GM11168 (cell line): ENCODE measurements around the gene PRXL2B.

Experiments used
- in situ Hi-C: fragments of 300-500 bp; cut with MboI; formaldehyde crosslinking; loops from one replicate; pipeline ENCODE4 v1.12.0; 2022; ENCODE audit warnings: low sequenced_read_pairs; ENCODE audit not compliant: unreplicated experiment

Gene PRXL2B

DNA sequence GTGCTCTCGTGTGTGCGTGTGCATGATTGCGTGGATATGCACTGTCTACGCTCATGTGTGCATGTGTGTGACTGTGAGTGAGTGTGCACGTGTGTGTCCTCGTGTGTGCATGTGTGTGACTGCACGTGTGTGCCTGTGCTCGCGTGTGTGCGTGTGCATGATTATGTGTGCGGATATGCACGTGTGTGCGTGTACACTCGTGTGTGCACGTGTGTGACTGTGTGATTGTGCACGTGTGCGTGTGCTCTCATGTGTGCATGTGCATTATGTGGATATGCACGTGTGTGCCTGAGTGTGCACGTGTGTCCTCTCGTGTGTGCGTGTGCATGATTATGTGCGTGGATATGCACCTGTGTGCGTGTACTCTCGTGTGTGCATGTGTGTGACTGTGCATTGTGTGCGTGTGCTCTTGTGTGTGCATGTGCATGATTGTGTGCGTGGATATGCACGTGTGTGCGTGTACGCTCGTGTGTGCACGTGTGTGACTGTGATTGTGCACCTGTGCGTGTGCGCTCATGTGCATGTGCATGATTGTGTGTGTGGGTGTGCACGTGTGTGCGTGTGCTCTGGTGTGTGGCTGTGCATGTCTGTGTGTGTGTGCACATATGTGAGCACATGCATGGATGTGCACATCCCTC is 44.0 kb downstream of the PRXL2B start:
- in situ Hi-C loops, result no loop called here

DNA sequence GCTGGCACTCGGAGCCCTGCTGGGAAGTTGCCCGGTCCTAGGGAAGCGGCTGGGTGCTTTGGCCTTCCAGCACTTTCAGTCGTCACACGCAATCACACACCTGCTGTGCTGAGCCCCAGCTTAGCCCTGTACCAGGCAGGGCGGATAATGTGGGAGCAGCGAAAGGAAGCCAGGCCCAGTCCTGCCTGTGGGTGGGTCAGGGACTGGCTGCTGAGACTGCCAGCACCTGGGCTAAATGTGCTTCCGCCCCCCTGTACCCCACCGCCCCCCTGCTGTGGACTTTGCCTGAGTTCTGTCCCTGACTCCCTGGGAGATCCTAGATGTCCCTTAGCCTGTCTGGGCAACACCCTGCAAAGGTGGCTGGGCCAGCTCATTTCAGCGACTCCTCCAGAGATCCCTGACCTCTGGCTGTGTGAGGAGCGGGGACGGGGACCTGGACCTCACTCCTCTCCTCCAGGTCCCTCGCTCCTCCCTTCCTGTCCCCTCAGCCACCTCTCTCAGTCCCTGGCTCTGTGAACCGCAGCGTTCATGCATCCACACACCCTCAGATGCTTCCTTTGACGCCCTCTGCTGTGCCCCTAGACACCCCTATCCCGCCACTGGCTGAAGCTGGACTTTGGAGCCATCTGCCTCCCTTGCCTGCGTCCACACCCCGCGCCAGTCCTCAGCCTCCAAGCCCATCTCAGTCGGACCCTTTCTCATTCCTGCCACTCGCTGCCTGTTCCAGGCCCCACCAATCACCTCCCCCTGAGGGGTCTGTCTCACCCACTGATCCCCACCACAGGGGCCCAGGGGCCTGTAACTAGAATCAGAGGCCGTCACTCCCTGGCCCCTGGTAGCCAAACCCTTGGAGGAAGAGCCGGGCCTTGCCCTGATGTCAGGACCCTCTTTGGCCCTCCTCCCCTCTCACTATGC is 44.8 kb downstream of the PRXL2B start:
- in situ Hi-C loops, result no loop called here

DNA sequence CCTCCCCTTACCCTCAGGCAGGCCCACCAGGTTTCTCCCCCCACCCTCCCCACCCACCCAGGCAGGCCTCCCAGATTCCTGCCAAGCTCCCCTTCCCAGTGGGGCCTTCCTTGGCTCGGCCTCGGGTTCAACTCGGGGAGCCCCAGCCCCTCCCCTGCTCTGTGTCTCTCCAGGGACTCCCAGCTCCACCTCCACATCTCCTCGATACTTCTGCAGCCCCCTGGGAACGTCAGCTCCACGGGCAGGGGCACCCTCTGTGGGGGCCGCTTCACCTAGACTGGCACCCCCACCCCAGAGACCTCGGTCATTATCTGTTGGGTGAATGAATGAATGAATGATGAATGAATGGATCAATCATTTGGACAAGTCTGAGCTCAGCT is 45.5 kb downstream of the PRXL2B start:
- in situ Hi-C loops, result no loop called here

DNA sequence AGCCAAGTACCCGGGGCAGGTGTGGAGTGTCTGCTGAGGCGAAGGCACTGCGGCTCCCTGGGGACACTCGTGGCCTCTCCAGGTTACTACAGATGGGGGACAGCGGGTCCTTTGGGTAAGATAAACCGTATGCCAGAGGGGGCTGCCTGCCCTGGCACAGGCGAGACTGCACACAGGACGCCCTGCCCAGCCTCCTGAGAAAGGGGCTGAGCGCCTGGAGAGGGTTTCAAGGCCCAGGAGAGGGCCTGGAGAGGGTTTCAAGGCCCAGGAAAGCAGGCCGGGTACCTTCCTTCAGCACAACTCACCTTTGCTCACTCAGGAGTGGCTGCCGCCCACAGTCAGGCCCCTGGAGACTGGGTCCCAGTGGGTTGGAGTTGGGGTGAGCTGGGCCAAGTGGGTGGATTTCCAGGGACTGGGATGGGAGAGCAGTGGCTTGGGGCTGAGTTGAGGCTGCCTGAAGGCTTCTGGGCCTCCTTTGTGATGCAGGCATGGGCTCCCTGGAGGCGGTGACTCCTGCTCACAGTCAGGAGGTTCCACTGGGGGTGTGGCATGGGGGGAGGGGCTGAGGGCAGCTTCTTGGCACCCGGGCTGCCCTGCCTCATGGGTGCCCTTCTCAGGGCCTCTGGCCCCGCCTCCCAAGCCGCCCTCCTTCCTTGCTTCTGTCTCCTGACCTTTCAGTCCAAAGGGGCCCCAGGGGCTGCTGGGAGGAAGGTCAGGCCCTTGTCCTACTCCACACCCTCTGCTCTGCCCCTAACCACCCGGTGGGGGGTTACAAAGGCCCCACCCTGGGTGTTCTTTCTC is 46.2 kb downstream of the PRXL2B start, which contains the start of gene MMEL1:
MMEL1 (minus strand) TSS at position 456 of the 801 bp plus-strand sequence. CDS start 3,532 bp downstream, outside the sequence.
- in situ Hi-C loops, result no loop called here

DNA sequence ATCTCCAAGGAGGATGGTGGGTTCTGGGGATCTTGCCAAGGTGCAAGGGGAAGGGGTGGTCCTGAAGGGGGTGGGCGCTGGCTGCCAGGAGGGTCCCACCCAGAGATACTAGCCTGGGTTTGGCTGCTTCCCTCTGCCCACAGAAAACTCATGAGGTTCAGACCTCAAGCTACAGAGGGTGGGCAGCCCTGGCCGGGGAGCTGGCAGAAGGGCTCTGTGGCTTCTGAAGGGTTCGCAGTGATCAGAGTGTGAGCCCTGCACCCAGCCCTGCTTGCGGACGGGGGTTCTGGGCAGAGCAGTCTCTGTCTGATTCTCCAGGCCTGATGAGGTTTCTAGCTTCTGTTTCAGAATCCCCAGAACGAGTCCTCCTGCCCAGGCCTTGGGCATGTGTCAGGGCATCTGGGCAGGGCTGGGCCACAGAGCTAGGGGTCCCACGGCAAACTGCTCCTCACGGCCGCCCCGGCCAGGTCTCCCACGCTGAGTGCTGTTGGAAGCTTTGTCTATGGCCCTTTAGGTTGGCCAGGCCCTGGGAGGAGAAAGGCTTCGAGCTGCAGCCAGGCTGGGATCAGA is 46.9 kb downstream of the PRXL2B start:
- in situ Hi-C loops, result no loop called here

DNA sequence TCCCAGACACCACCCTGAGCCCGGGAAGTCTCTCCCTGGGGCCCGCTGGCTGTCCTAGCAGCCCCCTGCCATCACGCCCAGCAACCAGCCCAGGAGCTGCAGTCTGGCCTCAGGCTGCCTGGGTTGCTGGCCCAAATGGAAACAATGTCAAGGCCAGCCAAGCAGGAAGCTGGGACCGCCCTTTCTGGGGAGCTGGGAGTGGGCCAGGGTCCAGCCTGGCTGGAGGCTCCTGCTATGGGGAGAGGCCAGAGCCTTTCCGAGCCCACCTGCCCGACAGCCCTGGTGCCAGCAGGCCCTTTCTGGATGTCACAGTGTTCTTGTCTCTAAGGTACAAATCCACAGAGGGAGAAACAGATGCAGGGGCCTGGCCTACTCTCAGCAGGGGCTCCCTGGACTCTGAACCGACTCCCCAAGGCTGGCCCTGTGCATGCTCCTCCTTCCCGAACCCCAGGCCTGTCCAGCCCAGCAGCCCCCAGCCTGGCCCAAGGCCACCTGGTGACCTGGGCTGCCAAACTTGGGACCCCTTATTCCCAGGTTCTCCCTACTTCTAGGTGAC is 47.4 kb downstream of the PRXL2B start:
- in situ Hi-C loops, result no loop called here

DNA sequence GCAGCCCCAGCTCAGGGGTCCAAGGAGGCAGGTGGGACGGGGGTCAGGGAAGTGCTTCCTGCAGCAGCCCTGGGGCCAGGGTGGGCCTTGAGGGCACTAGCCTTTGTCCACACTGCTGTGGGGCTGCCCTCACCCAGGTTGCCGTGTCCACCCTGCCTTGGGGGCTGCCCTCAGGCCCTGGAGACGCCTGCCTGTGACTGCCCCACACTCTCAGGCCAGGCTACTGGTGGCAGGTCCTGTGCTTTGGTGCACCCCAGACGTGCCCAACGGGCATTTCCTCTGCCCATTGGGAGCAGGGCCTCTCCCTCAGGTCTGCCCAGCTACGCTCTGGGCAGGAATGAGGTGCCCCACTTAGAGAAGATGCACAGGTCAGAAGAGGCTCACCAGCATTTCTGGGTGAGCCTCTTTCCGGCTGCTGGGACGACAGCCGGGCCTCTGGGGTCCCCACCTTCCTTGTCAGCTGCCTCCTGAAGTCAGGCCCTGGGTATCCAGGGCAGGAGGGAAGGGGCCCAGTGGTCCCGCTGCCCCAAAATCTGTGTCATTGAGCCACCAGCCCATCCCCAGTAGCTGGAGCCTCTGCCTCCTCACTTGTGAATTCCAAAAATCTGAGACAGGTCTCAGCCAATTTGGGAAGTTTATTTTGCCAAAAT is 48.9 kb downstream of the PRXL2B start:
- in situ Hi-C loops, result no loop called here

DNA sequence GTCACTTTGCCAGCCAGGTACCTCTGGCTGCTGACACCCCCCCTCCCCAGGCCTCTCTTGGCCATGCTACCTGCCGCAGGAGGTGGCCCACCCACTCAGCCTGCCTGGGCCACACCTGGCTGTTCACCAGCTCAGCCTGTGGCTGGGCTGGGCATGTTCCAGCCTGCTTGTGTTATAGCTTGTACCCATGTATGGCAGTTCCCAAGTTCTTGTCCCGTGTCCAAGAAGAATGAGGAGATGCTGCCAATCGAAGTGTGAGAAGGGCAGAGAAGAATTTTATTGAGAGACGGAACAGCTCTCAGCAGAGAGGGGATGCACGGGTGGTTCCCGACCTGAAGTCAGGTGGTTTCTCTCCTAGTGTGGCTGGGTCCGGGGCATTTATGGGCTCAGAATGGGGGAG is 50.2 kb downstream of the PRXL2B start:
- in situ Hi-C loops, result no loop called here

DNA sequence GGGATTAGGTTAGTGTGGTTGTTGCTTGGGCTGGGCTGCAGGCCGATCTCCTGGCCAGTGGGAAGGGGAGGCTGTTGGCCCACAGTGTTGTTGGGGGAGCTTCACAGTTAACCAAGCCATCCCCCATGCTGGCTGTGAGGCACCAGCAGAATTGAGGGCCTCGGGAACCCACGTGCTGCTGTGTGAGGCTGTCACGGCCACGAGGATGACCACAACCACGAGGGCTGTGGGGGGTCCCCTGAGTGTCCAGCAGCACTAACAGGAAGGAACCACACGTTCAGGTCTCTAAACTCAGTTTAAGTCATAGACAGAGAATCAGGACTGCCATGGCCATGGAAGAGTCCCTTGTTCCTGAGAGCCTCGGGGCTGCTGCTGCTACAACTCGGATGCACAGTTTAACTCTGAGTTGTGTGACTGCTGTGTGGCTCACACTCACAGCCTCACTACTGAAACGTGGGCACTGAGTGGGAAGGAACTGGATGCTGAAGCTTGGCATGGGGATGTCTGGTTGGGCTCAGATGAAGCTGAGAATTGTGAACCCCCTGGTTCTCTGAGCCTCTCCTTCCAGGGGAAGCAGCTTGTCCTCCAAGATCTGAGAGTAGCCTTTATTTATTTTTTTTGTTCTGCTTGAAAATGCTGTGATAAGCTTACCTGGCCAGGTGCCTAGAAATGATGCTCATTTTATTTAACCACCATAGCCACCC is 51.0 kb downstream of the PRXL2B start:
- in situ Hi-C loops, result no loop called here

DNA sequence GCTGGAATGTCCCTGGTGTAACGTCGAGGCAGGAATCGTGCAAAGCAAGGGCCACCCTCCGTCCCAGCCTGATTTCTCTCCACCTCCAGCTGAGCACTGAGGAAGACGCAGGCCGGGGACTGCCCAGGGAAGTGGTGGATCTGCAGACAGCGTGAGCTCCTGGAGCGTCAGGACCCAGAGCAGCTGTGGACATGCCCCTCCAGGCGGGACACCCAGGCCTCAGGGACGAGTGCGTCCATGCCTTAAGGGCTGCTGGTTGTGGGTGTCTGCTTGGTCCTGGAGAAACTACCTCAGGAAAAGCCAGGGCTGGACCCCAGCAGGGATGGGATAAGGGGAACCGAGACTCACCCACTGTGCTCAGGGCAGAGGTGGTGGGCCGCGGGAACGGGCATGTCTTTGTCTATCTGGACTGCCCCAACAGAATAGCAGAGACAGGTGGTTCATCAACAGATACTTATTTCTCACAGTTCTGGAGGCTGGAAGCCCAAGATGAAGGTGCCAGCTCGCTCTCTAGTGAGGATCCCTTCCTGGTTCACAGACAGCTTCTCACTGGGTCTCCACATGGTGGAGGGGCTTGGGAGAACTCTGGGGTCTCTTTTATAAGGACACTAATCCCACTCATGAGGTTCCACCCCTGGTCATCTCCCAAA is 52.0 kb downstream of the PRXL2B start:
- in situ Hi-C loops, result no loop called here

DNA sequence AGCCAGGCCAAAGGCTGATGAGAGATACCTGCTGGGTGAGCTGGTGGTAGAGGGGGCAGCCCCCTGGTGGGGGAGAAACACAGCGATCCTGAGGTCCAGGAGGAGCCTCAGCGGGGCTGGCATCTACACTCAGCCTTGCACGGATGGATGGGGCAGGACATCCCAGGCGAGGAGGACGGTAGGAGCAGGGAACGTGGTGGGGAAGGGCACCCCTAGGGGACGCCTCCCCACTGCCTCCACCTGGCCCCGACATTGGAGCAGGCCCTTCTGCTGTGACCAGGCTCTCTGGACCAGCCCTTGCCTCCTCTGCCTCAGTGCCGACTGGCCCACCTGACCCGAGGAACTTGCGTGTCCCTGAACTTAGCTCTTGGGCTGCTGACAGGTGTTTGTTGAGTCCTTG is 52.6 kb downstream of the PRXL2B start:
- in situ Hi-C loops, result no loop called here

DNA sequence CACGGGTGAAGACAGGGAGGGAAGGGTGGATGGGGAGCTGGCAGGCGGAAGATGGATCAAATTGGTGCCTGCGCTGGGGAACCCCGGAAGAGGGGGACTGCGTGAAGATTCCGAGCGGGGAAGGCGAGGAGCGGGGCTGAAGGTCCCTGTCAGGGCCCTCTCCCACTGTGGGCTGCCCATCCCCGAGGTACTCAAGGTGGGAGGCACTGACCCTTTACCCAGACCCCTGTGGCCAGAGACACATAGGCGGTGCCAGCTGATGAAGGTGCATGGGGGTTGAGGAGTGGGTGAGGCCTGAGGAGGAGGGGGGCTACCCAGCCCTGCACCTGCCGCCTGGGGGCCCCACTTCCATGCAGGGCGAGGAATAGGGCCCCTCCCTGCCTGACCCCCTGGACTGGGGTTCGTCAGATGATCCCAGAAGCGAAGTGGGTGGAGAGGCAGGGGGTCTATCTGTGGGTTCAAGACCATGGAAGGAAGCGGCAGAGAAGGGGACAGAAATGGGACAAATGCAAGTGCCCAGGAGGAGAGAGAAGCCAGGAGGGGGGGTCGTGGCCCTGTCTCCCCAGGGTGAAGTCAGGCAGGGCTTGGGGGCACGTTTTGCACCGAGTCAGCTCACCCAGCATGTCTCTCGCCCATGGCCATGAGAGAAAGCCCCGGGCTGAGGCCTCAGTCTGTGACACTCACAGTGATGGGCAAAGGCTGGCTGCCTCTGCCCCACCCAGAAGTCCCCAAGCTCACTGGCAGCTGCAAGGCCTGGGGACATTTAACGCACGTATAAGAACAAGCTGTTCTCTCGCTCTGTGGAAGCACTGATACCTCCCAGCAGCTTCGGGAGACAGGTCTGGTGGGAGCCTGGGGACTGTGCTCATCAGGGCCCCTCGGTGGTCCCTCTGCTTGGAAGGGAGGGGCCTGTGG is 53.3 kb downstream of the PRXL2B start:
- in situ Hi-C loops, result no loop called here

DNA sequence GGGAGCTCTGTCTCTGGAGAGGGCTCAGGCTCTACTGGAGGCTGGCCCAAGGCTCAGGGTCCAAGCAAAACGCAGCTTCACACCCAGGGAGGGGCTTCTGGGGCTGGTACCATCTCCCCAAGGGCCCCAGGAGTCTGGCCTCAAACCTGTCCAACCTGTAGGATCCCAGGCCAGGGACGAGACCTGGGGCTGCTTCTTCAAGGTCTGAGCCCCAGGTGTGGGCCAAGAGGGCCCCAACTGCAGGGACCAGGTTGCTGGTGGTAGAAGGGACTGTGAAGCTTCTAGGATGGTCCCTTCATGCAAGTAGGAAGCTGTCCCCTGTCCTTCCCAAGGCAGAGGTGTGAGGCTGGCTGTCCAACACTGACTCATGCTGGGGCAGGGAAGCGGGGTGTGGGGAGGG is 54.0 kb downstream of the PRXL2B start:
- in situ Hi-C loops, result no loop called here
